ENCODE data around the gene STUB1.

The STUB1 gene

GRCh38 chr16:636206-637080 is 43.8 kb upstream of the STUB1 start, which contains the start of gene METTL26:
TSS of gene METTL26 (minus strand) at chr16:636305. CDS start at chr16:636290, 15 bp downstream.
- Histone ChIP-seq H3K4me3 (ENCODE audit: low read length in 2 of 2) (peak within 1 kb of the TSS; percentile 79 to 84), H3K27ac (ENCODE audit: low read depth in 2 of 2, low read length in 2 of 2) (peak within 1 kb of the TSS; percentile 91 to 98), H3K4me1 (ENCODE audit: control insufficient read depth in 2 of 2, insufficient read depth in 2 of 2, low read length in 2 of 2) (peaks cover 13 to 14% of the 10 kb centered on the region in 2 donors)

GRCh38 chr16:637081-638018 is 42.9 kb upstream of the STUB1 start:
- Histone ChIP-seq H3K27ac (ENCODE audit: low read depth in 2 of 2, low read length in 2 of 2) (peak overlapping the region; percentile 91 to 98), H3K4me3 (ENCODE audit: low read length in 2 of 2) (peak overlapping the region; percentile 79 to 84), H3K4me1 (ENCODE audit: control insufficient read depth in 2 of 2, insufficient read depth in 2 of 2, low read length in 2 of 2) (peaks cover 13 to 14% of the 10 kb centered on the region in 2 donors), H3K36me3 (ENCODE audit: control insufficient read depth in 2 of 2, insufficient read depth in 2 of 2, low read length in 2 of 2) (peaks cover 0 to 5% of the 10 kb centered on the region in 2 donors), H3K9me3 (ENCODE audit: control insufficient read depth in 2 of 2, low read length in 2 of 2) (no peaks in the 10 kb centered on the region), H3K27me3 (ENCODE audit: control insufficient read depth in 2 of 2, insufficient read depth in 2 of 2, low read length in 2 of 2) (no peaks in the 10 kb centered on the region), H3K9ac (ENCODE audit: low read depth in 1 of 2, low read length in 2 of 2) (peak overlapping the region; percentile 56 to 81)

More at GRCh38 chr16:636206-637080, 43.8 kb upstream of the STUB1 start, which contains the start of gene METTL26:
- Histone ChIP-seq H3K36me3 (ENCODE audit: control insufficient read depth in 2 of 2, insufficient read depth in 2 of 2, low read length in 2 of 2) (peaks cover 0 to 5% of the 10 kb centered on the region in 2 donors), H3K9ac (ENCODE audit: low read depth in 1 of 2, low read length in 2 of 2) (peak within 1 kb of the TSS; percentile 81 to 84), H3K27me3 (ENCODE audit: control insufficient read depth in 2 of 2, insufficient read depth in 2 of 2, low read length in 2 of 2) (no peaks in the 10 kb centered on the region), H3K9me3 (ENCODE audit: control insufficient read depth in 2 of 2, low read length in 2 of 2) (no peaks in the 10 kb centered on the region)

- Histone ChIP-seq H3K9me3 (ENCODE audit: control insufficient read depth in 2 of 2, low read length in 2 of 2) (no peaks in the 10 kb centered on the region), H3K4me3 (ENCODE audit: low read length in 2 of 2) (no peak overlapping the region), H3K36me3 (ENCODE audit: control insufficient read depth in 2 of 2, insufficient read depth in 2 of 2, low read length in 2 of 2) (peaks cover 0 to 5% of the 10 kb centered on the region in 2 donors), H3K27ac (ENCODE audit: low read depth in 2 of 2, low read length in 2 of 2) (no peak overlapping the region), H3K27me3 (ENCODE audit: control insufficient read depth in 2 of 2, insufficient read depth in 2 of 2, low read length in 2 of 2) (no peaks in the 10 kb centered on the region), H3K9ac (ENCODE audit: low read depth in 1 of 2, low read length in 2 of 2) (no peak overlapping the region), H3K4me1 (ENCODE audit: control insufficient read depth in 2 of 2, insufficient read depth in 2 of 2, low read length in 2 of 2) (peaks cover 19 to 21% of the 10 kb centered on the region in 2 donors)
These were observed 42.1 kb upstream of the STUB1 start for GRCh38 chr16:638034-638543.

- H3K4me3 ChIP-seq (ENCODE audit: low read length in 2 of 2) = no peak overlapping the region
- H3K4me1 ChIP-seq (ENCODE audit: control insufficient read depth in 2 of 2, insufficient read depth in 2 of 2, low read length in 2 of 2) = peaks cover 24 to 27% of the 10 kb centered on the region in 2 donors
- H3K27ac ChIP-seq (ENCODE audit: low read depth in 2 of 2, low read length in 2 of 2) = no peak overlapping the region
- no peaks in the 10 kb centered on the region for H3K36me3 ChIP-seq (ENCODE audit: control insufficient read depth in 2 of 2, insufficient read depth in 2 of 2, low read length in 2 of 2)
- H3K9ac ChIP-seq (ENCODE audit: low read depth in 1 of 2, low read length in 2 of 2) = no peak overlapping the region
- no peaks in the 10 kb centered on the region for H3K9me3 ChIP-seq (ENCODE audit: control insufficient read depth in 2 of 2, low read length in 2 of 2)
- H3K27me3 ChIP-seq (ENCODE audit: control insufficient read depth in 2 of 2, insufficient read depth in 2 of 2, low read length in 2 of 2) = no peaks in the 10 kb centered on the region
These were observed 41.4 kb upstream of the STUB1 start for GRCh38 chr16:638836-639235.

GRCh38 chr16:640614-641013 is 39.6 kb upstream of the STUB1 start:
- Histone ChIP-seq H3K9ac (ENCODE audit: low read depth in 1 of 2, low read length in 2 of 2) (peak overlapping the region in 1 of 2 donors; percentile 94), H3K36me3 (ENCODE audit: control insufficient read depth in 2 of 2, insufficient read depth in 2 of 2, low read length in 2 of 2) (no peaks in the 10 kb centered on the region), H3K9me3 (ENCODE audit: control insufficient read depth in 2 of 2, low read length in 2 of 2) (no peaks in the 10 kb centered on the region), H3K4me3 (ENCODE audit: low read length in 2 of 2) (no peak overlapping the region), H3K4me1 (ENCODE audit: control insufficient read depth in 2 of 2, insufficient read depth in 2 of 2, low read length in 2 of 2) (peaks cover 30 to 36% of the 10 kb centered on the region in 2 donors), H3K27me3 (ENCODE audit: control insufficient read depth in 2 of 2, insufficient read depth in 2 of 2, low read length in 2 of 2) (no peaks in the 10 kb centered on the region), H3K27ac (ENCODE audit: low read depth in 2 of 2, low read length in 2 of 2) (peak overlapping the region in 1 of 2 donors; percentile 91)

GRCh38 chr16:641326-642188 is 38.7 kb upstream of the STUB1 start, which contains the start of gene MCRIP2:
TSS of gene MCRIP2 (plus strand) at chr16:641828. CDS start at chr16:641992, 164 bp downstream.
- Histone ChIP-seq H3K4me1 (ENCODE audit: control insufficient read depth in 2 of 2, insufficient read depth in 2 of 2, low read length in 2 of 2) (peaks cover 39 to 44% of the 10 kb centered on the region in 2 donors), H3K27me3 (ENCODE audit: control insufficient read depth in 2 of 2, insufficient read depth in 2 of 2, low read length in 2 of 2) (no peaks in the 10 kb centered on the region), H3K4me3 (ENCODE audit: low read length in 2 of 2) (peak within 1 kb of the TSS; percentile 80 to 84), H3K27ac (ENCODE audit: low read depth in 2 of 2, low read length in 2 of 2) (peak within 1 kb of the TSS; percentile 91 to 92), H3K36me3 (ENCODE audit: control insufficient read depth in 2 of 2, insufficient read depth in 2 of 2, low read length in 2 of 2) (no peaks in the 10 kb centered on the region), H3K9ac (ENCODE audit: low read depth in 1 of 2, low read length in 2 of 2) (peak within 1 kb of the TSS; percentile 88 to 94), H3K9me3 (ENCODE audit: control insufficient read depth in 2 of 2, low read length in 2 of 2) (no peaks in the 10 kb centered on the region)

- H3K36me3 ChIP-seq (ENCODE audit: control insufficient read depth in 2 of 2, insufficient read depth in 2 of 2, low read length in 2 of 2) = no peaks in the 10 kb centered on the region
- H3K9ac ChIP-seq (ENCODE audit: low read depth in 1 of 2, low read length in 2 of 2) = peak overlapping the region; percentile 84 to 94
- no peaks in the 10 kb centered on the region for H3K9me3 ChIP-seq (ENCODE audit: control insufficient read depth in 2 of 2, low read length in 2 of 2)
- no peaks in the 10 kb centered on the region for H3K27me3 ChIP-seq (ENCODE audit: control insufficient read depth in 2 of 2, insufficient read depth in 2 of 2, low read length in 2 of 2)
- peak overlapping the region; percentile 91 to 92 for H3K27ac ChIP-seq (ENCODE audit: low read depth in 2 of 2, low read length in 2 of 2)
- peaks cover 45 to 51% of the 10 kb centered on the region in 2 donors for H3K4me1 ChIP-seq (ENCODE audit: control insufficient read depth in 2 of 2, insufficient read depth in 2 of 2, low read length in 2 of 2)
- H3K4me3 ChIP-seq (ENCODE audit: low read length in 2 of 2) = peak overlapping the region; percentile 80 to 84
These were observed 37.8 kb upstream of the STUB1 start for GRCh38 chr16:642189-643049.

- Histone ChIP-seq H3K4me1 (ENCODE audit: control insufficient read depth in 2 of 2, insufficient read depth in 2 of 2, low read length in 2 of 2) (peaks cover 48 to 51% of the 10 kb centered on the region in 2 donors), H3K27me3 (ENCODE audit: control insufficient read depth in 2 of 2, insufficient read depth in 2 of 2, low read length in 2 of 2) (no peaks in the 10 kb centered on the region), H3K4me3 (ENCODE audit: low read length in 2 of 2) (peak overlapping the region; percentile 80 to 84), H3K36me3 (ENCODE audit: control insufficient read depth in 2 of 2, insufficient read depth in 2 of 2, low read length in 2 of 2) (no peaks in the 10 kb centered on the region), H3K27ac (ENCODE audit: low read depth in 2 of 2, low read length in 2 of 2) (peak overlapping the region; percentile 91 to 92), H3K9ac (ENCODE audit: low read depth in 1 of 2, low read length in 2 of 2) (peak overlapping the region; percentile 84 to 94), H3K9me3 (ENCODE audit: control insufficient read depth in 2 of 2, low read length in 2 of 2) (no peaks in the 10 kb centered on the region)
These were observed 37.2 kb upstream of the STUB1 start for GRCh38 chr16:643050-643368.
